Measurements from ENCODE around the gene CSTB. TPM values are rescaled to one million over a fixed set of nuclear protein-coding genes. Genes with fewer than 3 reads are reported as not detected.

The CSTB gene
- total RNA-seq, 1 experiment from 2014 or later = 40.7 TPM

DNA sequence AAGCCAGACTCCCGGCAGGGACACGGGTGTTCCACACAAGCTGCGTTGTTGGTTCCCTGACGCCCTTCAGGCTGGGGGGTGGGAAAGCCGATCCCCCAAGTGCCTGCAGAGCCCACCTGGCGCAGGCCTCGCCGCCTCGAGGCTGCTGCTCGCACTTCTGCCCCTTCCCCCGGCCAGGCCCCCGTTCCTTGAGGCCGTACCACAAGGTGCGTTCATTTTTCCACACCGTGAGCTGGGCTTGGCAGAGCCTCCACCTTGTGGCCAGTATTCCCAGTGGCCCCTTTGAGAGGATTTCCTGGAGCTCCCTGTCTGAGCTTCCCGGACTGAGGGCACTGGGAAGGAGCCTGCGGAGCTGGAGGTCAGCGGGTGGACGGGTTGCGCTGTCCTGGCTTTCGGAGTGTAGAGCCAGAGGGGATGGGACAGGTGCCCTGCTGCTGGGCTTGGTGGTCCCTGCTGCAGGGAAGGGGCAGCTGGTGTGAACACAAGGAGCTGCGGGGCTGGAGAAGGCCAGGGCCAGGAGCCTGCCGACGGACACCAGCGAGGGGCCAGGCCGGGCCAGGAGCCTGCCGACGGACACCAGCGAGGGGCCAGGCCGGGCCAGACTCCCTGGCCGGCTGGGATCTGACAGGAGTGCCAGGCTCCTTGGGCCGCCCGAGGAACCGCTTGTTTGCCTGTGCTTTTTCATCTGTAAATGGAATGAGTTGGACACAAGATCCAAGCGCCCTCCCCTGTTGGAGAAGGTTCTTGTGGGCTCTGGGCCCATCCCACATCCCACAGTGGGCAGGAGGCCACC, 38.8 kb downstream of the CSTB start:
- Mint-ChIP-seq H3K36me3 (ENCODE audit: insufficient read depth in 1 of 3, low read depth in 3 of 3) (peaks cover 0 to 14% (median 0%) of the 10 kb centered on the region in 3 experiments; a peak in 3 of 7 replicates), H3K4me1 (peaks cover 20 to 25% of the 10 kb centered on the region in 2 experiments), H3K4me3 (no peak overlapping the region), H3K9me3 (no peaks in the 10 kb centered on the region), H3K27ac (no peak overlapping the region), H3K27me3 (ENCODE audit: low read depth) (no peaks in the 10 kb centered on the region)
- Histone ChIP-seq H4K20me1 (ENCODE audit: control insufficient read depth, insufficient read depth, insufficient read length) (no peaks in the 10 kb centered on the region), H2BK5ac (ENCODE audit: insufficient read length, low read length) (no peak overlapping the region), H3K4ac (ENCODE audit: low read depth, low read length) (no peak overlapping the region), H3K23ac (ENCODE audit: insufficient read length, low read depth, low read length) (no peak overlapping the region), H2AK5ac (ENCODE audit: insufficient read length, low read length) (no peak overlapping the region), H2BK12ac (ENCODE audit: insufficient read length, low read depth, low read length) (no peak overlapping the region), H4K5ac (ENCODE audit: insufficient read length, low read depth, low read length) (no peak overlapping the region), H3K4me2 (ENCODE audit: insufficient read depth, insufficient read length, low read length) (no peak overlapping the region), H3K9me3 (ENCODE audit: control insufficient read depth, low read depth, low read length) (no peaks in the 10 kb centered on the region), H3K27ac (ENCODE audit: insufficient read length, low read depth, low read length) (no peak overlapping the region), H3K9ac (ENCODE audit: extremely low read depth, insufficient read length, low read length) (no peak overlapping the region), H3K79me1 (ENCODE audit: insufficient read depth, low read depth, low read length, poor library complexity, severe bottlenecking) (no peaks in the 10 kb centered on the region), H3T11ph (ENCODE audit: low read length) (no peak overlapping the region), H3K14ac (ENCODE audit: insufficient read depth, low read length) (no peak overlapping the region), H3K56ac (ENCODE audit: insufficient read length, low read depth, low read length) (no peak overlapping the region), H3K4me1 (ENCODE audit: insufficient read depth, low read length) (no peaks in the 10 kb centered on the region), H4K91ac (ENCODE audit: insufficient read length, low read depth, low read length) (no peak overlapping the region), H3K18ac (ENCODE audit: insufficient read length, low read depth, low read length) (no peak overlapping the region), H2BK20ac (ENCODE audit: low read depth, low read length, poor library complexity, severe bottlenecking) (no peak overlapping the region), H2BK120ac (ENCODE audit: low read depth, low read length, poor library complexity, severe bottlenecking) (no peak overlapping the region), H3K27me3 (ENCODE audit: insufficient read depth, low read length) (no peaks in the 10 kb centered on the region), H3K79me2 (ENCODE audit: insufficient read depth, low read length) (no peaks in the 10 kb centered on the region), H2AFZ (ENCODE audit: low read length) (no peak overlapping the region), H2BK15ac (ENCODE audit: low read depth, low read length) (no peak overlapping the region), H4K8ac (replicated peaks; ENCODE audit: insufficient read length, low read depth, low read length) (no peak overlapping the region), H3K23me2 (ENCODE audit: insufficient read length, low read depth, low read length, poor library complexity, severe bottlenecking) (no peaks in the 10 kb centered on the region)
- TF ChIP-seq, protein P1, sequence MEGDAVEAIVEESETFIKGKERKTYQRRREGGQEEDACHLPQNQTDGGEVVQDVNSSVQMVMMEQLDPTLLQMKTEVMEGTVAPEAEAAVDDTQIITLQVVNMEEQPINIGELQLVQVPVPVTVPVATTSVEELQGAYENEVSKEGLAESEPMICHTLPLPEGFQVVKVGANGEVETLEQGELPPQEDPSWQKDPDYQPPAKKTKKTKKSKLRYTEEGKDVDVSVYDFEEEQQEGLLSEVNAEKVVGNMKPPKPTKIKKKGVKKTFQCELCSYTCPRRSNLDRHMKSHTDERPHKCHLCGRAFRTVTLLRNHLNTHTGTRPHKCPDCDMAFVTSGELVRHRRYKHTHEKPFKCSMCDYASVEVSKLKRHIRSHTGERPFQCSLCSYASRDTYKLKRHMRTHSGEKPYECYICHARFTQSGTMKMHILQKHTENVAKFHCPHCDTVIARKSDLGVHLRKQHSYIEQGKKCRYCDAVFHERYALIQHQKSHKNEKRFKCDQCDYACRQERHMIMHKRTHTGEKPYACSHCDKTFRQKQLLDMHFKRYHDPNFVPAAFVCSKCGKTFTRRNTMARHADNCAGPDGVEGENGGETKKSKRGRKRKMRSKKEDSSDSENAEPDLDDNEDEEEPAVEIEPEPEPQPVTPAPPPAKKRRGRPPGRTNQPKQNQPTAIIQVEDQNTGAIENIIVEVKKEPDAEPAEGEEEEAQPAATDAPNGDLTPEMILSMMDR (conservative IDR thresholded peaks at IDR 0.05) = no peak
- WGBS (ENCODE audit: extremely low coverage, insufficient read length, low lambda C conversion rate) = no CpG with 5 or more reads among the region's 35 CpGs
- no peak for DNase-seq
